MCF 10A (cell line): Measurements from ENCODE around the gene AXDND1. TPM values are rescaled to one million over a fixed set of nuclear protein-coding genes. Genes with fewer than 3 reads are reported as not detected.

Experiments
- BruUV-seq: library from RNA; stranded (reverse); fragments of 400-500 nt; replicated peaks from 2 replicates; lab custom pipeline; 2021; lab: Mats Ljungman, UMichigan
- CTCF ChIA-PET: fragments of 300-600 bp; sonication (Branson Sonifier 250); formaldehyde crosslinking; extraction: SDS; loops from one replicate; lab custom pipeline; 2021; ENCODE audit warnings: antibody characterized with exemption, inconsistent platforms; lab: Yijun Ruan, JAX
- POLR2A ChIA-PET: fragments of 300-600, 350-650 bp; sonication (Branson Sonifier 250); formaldehyde crosslinking; extraction: SDS; loops from one replicate; lab custom pipeline; 2020; ENCODE audit warnings: antibody characterized with exemption, inconsistent platforms; lab: Yijun Ruan, JAX
- DNase-seq: peaks from one replicate; pipeline ENCODE4 v3.0.0-alpha.2; 2018; ENCODE audit not compliant: unreplicated experiment
- H3K27ac Mint-ChIP-seq: one replicate; pipeline ENCODE4 v1.8.0; 2022; ENCODE audit warnings: mild to moderate bottlenecking, low read depth, mixed read lengths; ENCODE audit not compliant: unreplicated experiment
- H3K27me3 Mint-ChIP-seq: one replicate; pipeline ENCODE4 v1.8.0; 2022; ENCODE audit warnings: mixed read lengths; ENCODE audit not compliant: insufficient read depth, unreplicated experiment
- H3K36me3 Mint-ChIP-seq: one replicate; pipeline ENCODE4 v1.8.0; 2022; ENCODE audit warnings: mild to moderate bottlenecking, moderate library complexity, mixed read lengths; ENCODE audit not compliant: insufficient read depth, unreplicated experiment
- H3K4me1 Mint-ChIP-seq: one replicate; pipeline ENCODE4 v1.8.0; 2022; ENCODE audit warnings: mixed read lengths; ENCODE audit not compliant: insufficient read depth, unreplicated experiment
- H3K4me3 Mint-ChIP-seq: one replicate; pipeline ENCODE4 v1.8.0; 2022; ENCODE audit warnings: mild to moderate bottlenecking, moderate library complexity, mixed read lengths; ENCODE audit not compliant: unreplicated experiment
- H3K9me3 Mint-ChIP-seq: one replicate; pipeline ENCODE4 v1.8.0; 2022; ENCODE audit warnings: mixed read lengths; ENCODE audit not compliant: unreplicated experiment
- intact Hi-C: fragments of 100-400 bp; cut with micrococcal nuclease; formaldehyde crosslinking; loops from 2 replicates; pipeline ENCODE4 v1.14.1; 2022
- total RNA-seq: library from RNA; stranded (reverse); gene quantifications from 2 replicates; pipeline ENCODE4 v1.2.3, GENCODE V29; 2022
- TF ChIP-seq, protein P1 (sequence below): fragments of 200-600 bp; IDR thresholded peaks from one replicate; pipeline ENCODE4 v1.8.0; 2022; ENCODE audit warnings: antibody characterized with exemption, mild to moderate bottlenecking; ENCODE audit not compliant: unreplicated experiment

The AXDND1 gene
- total RNA-seq, 1 experiment from 2014 or later, result 1.1 TPM

DNA sequence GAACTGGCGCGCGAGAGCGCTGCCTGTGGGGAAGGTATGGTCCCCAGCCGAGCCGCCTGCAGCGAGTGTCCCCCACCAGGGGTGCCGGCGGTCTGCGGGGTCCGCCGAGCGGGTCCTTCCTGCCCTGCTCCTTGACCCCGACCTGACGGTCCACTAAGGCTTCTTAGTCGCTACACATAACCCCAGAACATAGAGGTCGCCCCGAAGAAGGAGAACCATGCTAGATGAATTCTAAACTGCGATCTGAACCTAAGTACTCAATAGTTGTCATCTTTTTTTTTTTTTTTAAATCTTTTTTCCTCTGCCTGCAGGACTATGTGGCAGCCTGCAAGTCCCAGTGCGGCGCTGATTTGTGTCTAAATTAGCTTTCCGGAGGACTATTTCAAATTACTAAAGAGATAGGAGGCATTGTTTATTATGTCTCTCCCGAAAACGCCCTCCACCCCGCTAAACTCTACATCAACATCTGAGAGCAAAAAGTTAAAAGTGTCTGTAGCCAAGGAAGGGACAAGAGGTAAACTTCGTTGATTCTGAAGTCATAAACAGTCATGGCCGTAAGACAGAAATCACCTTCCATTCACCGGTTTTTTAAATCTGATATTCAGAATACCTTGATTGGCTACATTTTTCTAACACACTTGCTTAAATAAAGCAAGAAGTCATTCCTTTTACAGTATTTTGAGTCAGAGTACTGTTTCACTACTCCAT, 476 bp downstream of the AXDND1 start:
- Mint-ChIP-seq H3K27me3 (no peaks in the 10 kb centered on the region), H3K27ac (peak overlapping the region; percentile 99), H3K36me3 (peaks cover 6% of the 10 kb centered on the region), H3K9me3 (no peaks in the 10 kb centered on the region), H3K4me1 (peaks cover 5% of the 10 kb centered on the region), H3K4me3 (peak overlapping the region; percentile 77)
- TSS peak; percentile 87 for BruUV-seq
- peak; percentile 12 for DNase-seq
- intact Hi-C loops, result loop anchor here (5.0 to 10.0 kb wide), 2 partner anchors 351 to 834 kb away; no protein-coding TSS in a partner anchor
- CTCF ChIA-PET, result interaction anchor here (0.6 to 9.0 kb wide), 6 partner anchors 13 to 286 kb away, joined by 3 to 175 read pairs (median 8); partner anchors contain the start of gene TOR3A
- POLR2A ChIA-PET, result interaction anchor here (0.6 to 1.9 kb wide), 14 partner anchors 10 to 1029 kb away, joined by 3 to 29 read pairs (median 4); partner anchors contain the start of genes ABL2, SOAT1 and TOR3A
- TF ChIP-seq, protein P1, sequence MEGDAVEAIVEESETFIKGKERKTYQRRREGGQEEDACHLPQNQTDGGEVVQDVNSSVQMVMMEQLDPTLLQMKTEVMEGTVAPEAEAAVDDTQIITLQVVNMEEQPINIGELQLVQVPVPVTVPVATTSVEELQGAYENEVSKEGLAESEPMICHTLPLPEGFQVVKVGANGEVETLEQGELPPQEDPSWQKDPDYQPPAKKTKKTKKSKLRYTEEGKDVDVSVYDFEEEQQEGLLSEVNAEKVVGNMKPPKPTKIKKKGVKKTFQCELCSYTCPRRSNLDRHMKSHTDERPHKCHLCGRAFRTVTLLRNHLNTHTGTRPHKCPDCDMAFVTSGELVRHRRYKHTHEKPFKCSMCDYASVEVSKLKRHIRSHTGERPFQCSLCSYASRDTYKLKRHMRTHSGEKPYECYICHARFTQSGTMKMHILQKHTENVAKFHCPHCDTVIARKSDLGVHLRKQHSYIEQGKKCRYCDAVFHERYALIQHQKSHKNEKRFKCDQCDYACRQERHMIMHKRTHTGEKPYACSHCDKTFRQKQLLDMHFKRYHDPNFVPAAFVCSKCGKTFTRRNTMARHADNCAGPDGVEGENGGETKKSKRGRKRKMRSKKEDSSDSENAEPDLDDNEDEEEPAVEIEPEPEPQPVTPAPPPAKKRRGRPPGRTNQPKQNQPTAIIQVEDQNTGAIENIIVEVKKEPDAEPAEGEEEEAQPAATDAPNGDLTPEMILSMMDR, result no peak

DNA sequence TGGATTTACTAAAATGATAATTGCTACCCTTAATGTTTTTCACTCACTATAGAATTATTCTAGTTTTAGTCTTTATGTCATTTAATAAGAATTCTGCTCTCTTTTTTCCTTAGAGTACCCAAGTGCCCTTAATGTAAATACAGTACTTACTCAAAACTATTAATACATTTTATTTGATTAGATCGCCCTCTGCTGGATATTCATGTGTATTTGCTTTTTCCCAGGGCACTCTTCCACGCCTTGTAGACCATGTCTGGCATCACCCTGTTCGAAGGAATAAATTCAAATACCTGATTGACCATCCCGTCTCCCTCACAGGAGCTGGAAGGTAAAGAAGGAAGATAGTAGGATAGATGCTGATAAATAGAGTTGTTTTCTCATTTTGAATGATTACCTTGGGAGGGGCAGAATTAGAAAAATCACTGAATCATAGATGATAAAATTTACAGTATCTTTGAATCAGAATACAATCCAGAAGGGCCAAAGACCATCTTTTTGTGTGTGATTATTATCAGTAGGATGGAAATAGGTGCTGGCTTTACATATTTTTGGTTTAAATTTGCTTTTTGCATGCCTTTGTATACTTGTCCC, 4.1 kb downstream of the AXDND1 start:
- ChIA-PET POLR2A (interaction anchor here (0.7 to 1.5 kb wide), 3 partner anchors 75 to 118 kb away, joined by 4 to 10 read pairs (median 4); no protein-coding TSS in a partner anchor), CTCF (interaction anchor here (0.6 to 9.0 kb wide), 63 partner anchors 8 to 1071 kb away, joined by 3 to 175 read pairs (median 4); partner anchors contain the start of genes SOAT1 and TOR3A)
- H3K9me3 Mint-ChIP-seq, result no peaks in the 10 kb centered on the region
- intact Hi-C loops, result loop anchor here (1.0 to 10.0 kb wide), 8 partner anchors 76 to 838 kb away; no protein-coding TSS in a partner anchor
- no peak overlapping the region for H3K27ac Mint-ChIP-seq
- no peak overlapping the region for H3K4me3 Mint-ChIP-seq
- no TSS peak for BruUV-seq
- TF ChIP-seq, protein P1, result peak; percentile 86
- H3K4me1 Mint-ChIP-seq, result peaks cover 5% of the 10 kb centered on the region
- peak; percentile 81 for DNase-seq
- H3K27me3 Mint-ChIP-seq, result no peaks in the 10 kb centered on the region
- peaks cover 6% of the 10 kb centered on the region for H3K36me3 Mint-ChIP-seq

DNA sequence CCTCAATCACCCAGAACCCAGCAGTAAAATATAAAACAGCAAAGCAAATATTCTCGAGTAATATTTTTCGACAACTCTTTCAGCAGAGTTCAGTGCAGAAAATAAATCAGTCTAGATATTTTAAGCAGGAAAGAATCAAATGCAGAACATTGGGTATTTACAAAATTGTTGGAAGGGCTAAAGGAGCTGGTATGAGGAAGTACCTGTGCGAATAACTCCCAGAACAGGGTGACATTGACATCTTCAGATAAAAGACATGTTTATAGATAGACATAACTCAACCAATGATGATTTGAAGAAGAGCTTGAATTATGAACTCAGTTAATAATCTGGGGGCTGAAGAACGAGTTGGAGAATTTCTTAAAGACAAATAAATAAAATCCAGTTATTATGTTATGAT, 6.4 kb downstream of the AXDND1 start:
- POLR2A ChIA-PET, result interaction anchor here (1.0 kb wide), 1 partner anchor 78 kb away, joined by 3 read pairs; no protein-coding TSS in a partner anchor
- Mint-ChIP-seq H3K27ac (no peak overlapping the region), H3K36me3 (no peaks in the 10 kb centered on the region), H3K9me3 (no peaks in the 10 kb centered on the region), H3K27me3 (no peaks in the 10 kb centered on the region), H3K4me3 (no peak overlapping the region), H3K4me1 (no peaks in the 10 kb centered on the region)
- TF ChIP-seq, protein P1, result no peak
- DNase-seq, result no peak
- CTCF ChIA-PET, result interaction anchor here (0.7 to 9.0 kb wide), 8 partner anchors 18 to 624 kb away, joined by 3 to 175 read pairs (median 3); partner anchors contain the start of genes SOAT1 and TOR3A
- intact Hi-C loops, result no loop called here
- no TSS peak for BruUV-seq

DNA sequence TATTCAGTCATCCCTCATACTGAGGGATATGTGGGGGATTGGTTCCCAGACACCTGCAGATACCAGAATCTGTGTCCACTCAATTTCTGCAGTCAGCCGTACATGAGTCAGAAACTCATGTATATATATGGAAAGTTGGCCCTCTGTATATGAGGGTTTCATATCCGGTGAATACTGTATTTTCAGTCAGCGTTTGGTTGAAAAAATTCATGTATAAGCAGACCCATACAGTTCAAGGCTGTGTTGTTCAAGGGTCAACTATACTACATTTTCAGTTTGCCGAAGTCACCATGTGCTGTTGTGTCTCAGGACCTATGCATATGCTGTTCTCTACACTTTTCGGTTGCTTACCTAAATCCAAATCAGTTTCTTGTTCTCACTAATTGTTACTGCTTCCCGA, 10.5 kb downstream of the AXDND1 start:
- no peaks in the 10 kb centered on the region for H3K27me3 Mint-ChIP-seq
- BruUV-seq, result no TSS peak

More for the DNA sequence above, 10.5 kb downstream of the AXDND1 start:
- H3K27ac Mint-ChIP-seq, result no peak overlapping the region
- intact Hi-C loops, result no loop called here
- ChIA-PET POLR2A (interaction anchor here (0.6 to 0.7 kb wide), 2 partner anchors 11 to 493 kb away, joined by 3 to 4 read pairs; partner anchors contain the start of gene AXDND1), CTCF (interaction anchor here (0.7 to 1.2 kb wide), 3 partner anchors 81 to 829 kb away, joined by 4 to 6 read pairs (median 4); no protein-coding TSS in a partner anchor)
- H3K4me3 Mint-ChIP-seq, result no peak overlapping the region
- H3K9me3 Mint-ChIP-seq, result no peaks in the 10 kb centered on the region
- DNase-seq, result no peak
- H3K4me1 Mint-ChIP-seq, result no peaks in the 10 kb centered on the region
- no peaks in the 10 kb centered on the region for H3K36me3 Mint-ChIP-seq
- TF ChIP-seq, protein P1, result no peak
